WTC11 (cell line): ENCODE measurements around the gene PSMB10. TPM values are rescaled to one million over a fixed set of nuclear protein-coding genes. Genes with fewer than 3 reads are reported as not detected.

Experiments used
- AR ChIP-seq: fragments of 250-450 bp; sonication (Bioruptor Pico); IDR thresholded peaks from 2 replicates; pipeline ENCODE4 v1.9.0; 2021; ENCODE audit warnings: mild to moderate bottlenecking
- E2F4 ChIP-seq: sonication (generic); formaldehyde crosslinking; IDR thresholded peaks from 2 replicates; pipeline ENCODE4 v1.8.1; 2022; ENCODE audit warnings: low read depth, mild to moderate bottlenecking, moderate library complexity, missing genetic modification reagents, borderline replicate concordance
- NFATC4 ChIP-seq: fragments of 250-450 bp; sonication (Bioruptor Pico); IDR thresholded peaks from 2 replicates; pipeline ENCODE4 v1.9.0; 2021; ENCODE audit warnings: mild to moderate bottlenecking
- NR1H2 ChIP-seq: sonication (generic); formaldehyde crosslinking; IDR thresholded peaks from 2 replicates; pipeline ENCODE4 v1.9.0; 2021; ENCODE audit warnings: mild to moderate bottlenecking, moderate library complexity, missing genetic modification reagents
- NR2C2 ChIP-seq: sonication (generic); formaldehyde crosslinking; IDR thresholded peaks from 2 replicates; pipeline ENCODE4 v1.8.0; 2022; ENCODE audit warnings: mild to moderate bottlenecking, missing genetic modification reagents
- OVOL2 ChIP-seq: fragments of 250-450 bp; sonication (Bioruptor Pico); IDR thresholded peaks from 2 replicates; pipeline ENCODE4 v1.9.0; 2021; ENCODE audit warnings: mild to moderate bottlenecking, borderline replicate concordance
- STAT6 ChIP-seq: sonication (generic); formaldehyde crosslinking; conservative IDR thresholded peaks from 2 replicates; pipeline ENCODE4 v1.8.1; 2023; ENCODE audit warnings: mild to moderate bottlenecking, low read depth, missing genetic modification reagents, moderate library complexity
- TEAD4 ChIP-seq: sonication (generic); formaldehyde crosslinking; IDR thresholded peaks from 2 replicates; pipeline ENCODE4 v1.8.0; 2022; ENCODE audit warnings: mild to moderate bottlenecking, missing genetic modification reagents
- TP53 ChIP-seq: sonication (generic); formaldehyde crosslinking; IDR thresholded peaks from 2 replicates; pipeline ENCODE4 v1.8.1; 2023; ENCODE audit warnings: mild to moderate bottlenecking, missing genetic modification reagents
- ZNF263 ChIP-seq: sonication (generic); formaldehyde crosslinking; IDR thresholded peaks from 2 replicates; pipeline ENCODE4 v1.8.1; 2022; ENCODE audit warnings: low read depth, mild to moderate bottlenecking, moderate library complexity, missing genetic modification reagents
- ZNF281 ChIP-seq: sonication (generic); formaldehyde crosslinking; IDR thresholded peaks from 2 replicates; pipeline ENCODE4 v1.8.0; 2023; ENCODE audit warnings: mild to moderate bottlenecking, missing genetic modification reagents
- total RNA-seq: library from RNA; stranded (reverse); gene quantifications from 3 replicates; pipeline ENCODE4 v1.2.3, GENCODE V29; 2021
- TF ChIP-seq, protein P1 (sequence below): sonication (generic); formaldehyde crosslinking; IDR thresholded peaks from 2 replicates; pipeline ENCODE4 v1.8.1; 2022; ENCODE audit warnings: low read depth, missing genetic modification reagents, borderline replicate concordance
- TF ChIP-seq, protein P2 (sequence below): sonication (generic); formaldehyde crosslinking; IDR thresholded peaks from 2 replicates; pipeline ENCODE4 v1.8.0; 2022; ENCODE audit warnings: missing genetic modification reagents

PSMB10 gene
- total RNA-seq, 1 experiment from 2014 or later = 40.9 TPM

- TF ChIP-seq AR (no peak), ZNF263 (CRISPR knock-in tag) (no peak), TP53 (no peak), NR1H2 (CRISPR knock-in tag) (no peak), E2F4 (no peak), STAT6 (no peak), NFATC4 (CRISPR knock-in tag) (no peak), ZNF281 (CRISPR knock-in tag) (no peak), OVOL2 (CRISPR knock-in tag) (no peak), NR2C2 (no peak), TEAD4 (CRISPR knock-in tag) (no peak)
- TF ChIP-seq, protein P1, sequence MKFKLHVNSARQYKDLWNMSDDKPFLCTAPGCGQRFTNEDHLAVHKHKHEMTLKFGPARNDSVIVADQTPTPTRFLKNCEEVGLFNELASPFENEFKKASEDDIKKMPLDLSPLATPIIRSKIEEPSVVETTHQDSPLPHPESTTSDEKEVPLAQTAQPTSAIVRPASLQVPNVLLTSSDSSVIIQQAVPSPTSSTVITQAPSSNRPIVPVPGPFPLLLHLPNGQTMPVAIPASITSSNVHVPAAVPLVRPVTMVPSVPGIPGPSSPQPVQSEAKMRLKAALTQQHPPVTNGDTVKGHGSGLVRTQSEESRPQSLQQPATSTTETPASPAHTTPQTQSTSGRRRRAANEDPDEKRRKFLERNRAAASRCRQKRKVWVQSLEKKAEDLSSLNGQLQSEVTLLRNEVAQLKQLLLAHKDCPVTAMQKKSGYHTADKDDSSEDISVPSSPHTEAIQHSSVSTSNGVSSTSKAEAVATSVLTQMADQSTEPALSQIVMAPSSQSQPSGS (CRISPR knock-in tag) = no peak
- TF ChIP-seq, protein P2, sequence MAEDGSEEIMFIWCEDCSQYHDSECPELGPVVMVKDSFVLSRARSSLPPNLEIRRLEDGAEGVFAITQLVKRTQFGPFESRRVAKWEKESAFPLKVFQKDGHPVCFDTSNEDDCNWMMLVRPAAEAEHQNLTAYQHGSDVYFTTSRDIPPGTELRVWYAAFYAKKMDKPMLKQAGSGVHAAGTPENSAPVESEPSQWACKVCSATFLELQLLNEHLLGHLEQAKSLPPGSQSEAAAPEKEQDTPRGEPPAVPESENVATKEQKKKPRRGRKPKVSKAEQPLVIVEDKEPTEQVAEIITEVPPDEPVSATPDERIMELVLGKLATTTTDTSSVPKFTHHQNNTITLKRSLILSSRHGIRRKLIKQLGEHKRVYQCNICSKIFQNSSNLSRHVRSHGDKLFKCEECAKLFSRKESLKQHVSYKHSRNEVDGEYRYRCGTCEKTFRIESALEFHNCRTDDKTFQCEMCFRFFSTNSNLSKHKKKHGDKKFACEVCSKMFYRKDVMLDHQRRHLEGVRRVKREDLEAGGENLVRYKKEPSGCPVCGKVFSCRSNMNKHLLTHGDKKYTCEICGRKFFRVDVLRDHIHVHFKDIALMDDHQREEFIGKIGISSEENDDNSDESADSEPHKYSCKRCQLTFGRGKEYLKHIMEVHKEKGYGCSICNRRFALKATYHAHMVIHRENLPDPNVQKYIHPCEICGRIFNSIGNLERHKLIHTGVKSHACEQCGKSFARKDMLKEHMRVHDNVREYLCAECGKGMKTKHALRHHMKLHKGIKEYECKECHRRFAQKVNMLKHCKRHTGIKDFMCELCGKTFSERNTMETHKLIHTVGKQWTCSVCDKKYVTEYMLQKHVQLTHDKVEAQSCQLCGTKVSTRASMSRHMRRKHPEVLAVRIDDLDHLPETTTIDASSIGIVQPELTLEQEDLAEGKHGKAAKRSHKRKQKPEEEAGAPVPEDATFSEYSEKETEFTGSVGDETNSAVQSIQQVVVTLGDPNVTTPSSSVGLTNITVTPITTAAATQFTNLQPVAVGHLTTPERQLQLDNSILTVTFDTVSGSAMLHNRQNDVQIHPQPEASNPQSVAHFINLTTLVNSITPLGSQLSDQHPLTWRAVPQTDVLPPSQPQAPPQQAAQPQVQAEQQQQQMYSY (CRISPR knock-in tag) = no peak
Measured at GRCh38 chr16:67909056-67909742, 27.5 kb downstream of the PSMB10 start (continued).
